Measurements from ENCODE around the gene MDP1. TPM values are rescaled to one million over a fixed set of nuclear protein-coding genes. Genes with fewer than 3 reads are reported as not detected.

MDP1 gene
- total and polyA plus RNA-seq, 2 of the 8 experiments (the other 6 are each of a cell fraction or from before 2014, with no cell fraction given): 17.7 to 32.2 TPM

GRCh38 chr14:24188251-24189058 lies 27.4 kb downstream of the MDP1 start, which contains the start of gene IPO4:
Gene IPO4, minus strand, starts transcription at chr14:24188816. Its CDS starts 29 bp downstream, at chr14:24188787.
- ChIA-PET POLR2A (ENCODE audit: partially characterized antibody) (interaction anchor here (0.5 to 7.9 kb wide), 21 partner anchors 9 to 94 kb away, joined by 3 to 158 read pairs (median 4); partner anchors contain the start of genes CHMP4A, IRF9, MDP1 and PCK2), CTCF (ENCODE audit: partially characterized antibody) (interaction anchor here (0.8 to 4.1 kb wide), 7 partner anchors 24 to 119 kb away, joined by 3 to 16 read pairs (median 4); partner anchors contain the start of genes CHMP4A, CIDEB, DCAF11 and DHRS1)
- Histone ChIP-seq H2AFZ (ENCODE audit: low read length) (no peak within 1 kb of the TSS), H3K14ac (ENCODE audit: insufficient read length) (no peak within 1 kb of the TSS), H3K23me2 (ENCODE audit: low read depth, low read length) (peaks cover 5% of the 10 kb centered on the region), H3K4me2 (ENCODE audit: insufficient read depth in 1 of 2, low read depth in 2 of 2, low read length in 2 of 2) (peak within 1 kb of the TSS; percentile 70 to 85), H3K27me3 (replicated peaks in 1 of 4; ENCODE audit: control insufficient read depth in 3 of 4, extremely low read depth in 1 of 4, insufficient read depth in 3 of 4, low read length in 3 of 4) (no peaks in the 10 kb centered on the region), H4K5ac (ENCODE audit: insufficient read length, low read depth, low read length) (peak within 1 kb of the TSS; percentile 72), H3K27ac (ENCODE audit: low read depth, low read length) (peak within 1 kb of the TSS; percentile 58; the same call in 1 of the 2 replicates), H3K9ac (replicated peaks in 1 of 4; ENCODE audit: extremely low read depth in 1 of 4, low read depth in 3 of 4, low read length in 3 of 4) (peak within 1 kb of the TSS; percentile 36 to 71 (median 55)), H2BK120ac (replicated peaks; ENCODE audit: low read depth, low read length) (no peak within 1 kb of the TSS), H3K79me2 (ENCODE audit: control insufficient read depth in 1 of 2, insufficient read depth in 2 of 2, low read length in 2 of 2) (peaks cover 0 to 13% of the 10 kb centered on the region in 2 experiments; a peak in 2 of 4 replicates), H3K36me3 (ENCODE audit: control insufficient read depth in 2 of 4, insufficient read depth in 4 of 4, low read length in 3 of 4) (peaks cover 17 to 41% (median 36%) of the 10 kb centered on the region in 4 experiments; a peak in 7 of 8 replicates), H3K56ac (replicated peaks; ENCODE audit: insufficient read length, low read depth, low read length) (peak within 1 kb of the TSS; percentile 62), H3K23ac (ENCODE audit: insufficient read length) (no peak within 1 kb of the TSS), H3K79me1 (ENCODE audit: low read depth, low read length) (peaks cover 12% of the 10 kb centered on the region), H3K9me3 (ENCODE audit: insufficient read depth in 2 of 2, low read depth in 1 of 2, low read length in 1 of 2) (no peaks in the 10 kb centered on the region), H4K20me1 (replicated peaks in 1 of 2; ENCODE audit: control insufficient read depth in 1 of 2, insufficient read depth in 2 of 2, low read length in 2 of 2) (peaks cover 0 to 16% of the 10 kb centered on the region in 2 experiments), H3K4me3 (ENCODE audit: extremely low read depth in 1 of 4, insufficient read depth in 2 of 4, low read depth in 3 of 4, low read length in 4 of 4) (peak within 1 kb of the TSS; percentile 75 to 91 (median 87)), H3K4ac (replicated peaks; ENCODE audit: insufficient read length, low read depth, low read length) (no peak within 1 kb of the TSS), H2BK5ac (ENCODE audit: low read depth, low read length) (peak within 1 kb of the TSS; percentile 53; the same call in 1 of the 2 replicates), H2AK5ac (ENCODE audit: low read depth, low read length) (no peak within 1 kb of the TSS), H3K18ac (ENCODE audit: extremely low read depth, low read length) (0 out of 2 replicates have a peak within 1 kb of the TSS, but pooled peaks have one; percentile 40), H2BK20ac (ENCODE audit: low read length) (no peak within 1 kb of the TSS), H3K4me1 (replicated peaks in 1 of 4; ENCODE audit: control insufficient read depth in 3 of 4, insufficient read depth in 4 of 4, low read length in 3 of 4) (peaks cover 0 to 7% (median 4%) of the 10 kb centered on the region in 4 experiments; a peak in 6 of 7 replicates), H2BK12ac (ENCODE audit: low read depth, low read length) (no peak within 1 kb of the TSS), H2BK15ac (ENCODE audit: low read length) (0 out of 2 replicates have a peak within 1 kb of the TSS, but pooled peaks have one; percentile 89), H4K8ac (ENCODE audit: extremely low read depth, insufficient read depth, low read length) (peak within 1 kb of the TSS; percentile 91), H4K91ac (replicated peaks; ENCODE audit: insufficient read length, low read length) (peak within 1 kb of the TSS; percentile 82)
- 4% methylated on average over 55 of the region's 65 CpGs; no CpG with 5 or more reads in 1 of the 2 experiments for WGBS, 2 experiments (ENCODE audit: extremely low coverage in 1 of 2, insufficient coverage in 1 of 2, insufficient read length in 1 of 2, insufficient replicate concordance in 2 of 2, low coverage in 1 of 2, low lambda C conversion rate in 2 of 2, missing lambda C conversion rate in 1 of 2)
- FAIRE-seq (no peak), DNase-seq (ENCODE audit: low read depth in 1 of 2, low spot score in 2 of 2) (peak; percentile 93 to 95)
- TF ChIP-seq CBX5 (IDR thresholded peaks at IDR 0.05; ENCODE audit: low read depth, low read length) (no peak), KDM1A (IDR thresholded peaks at IDR 0.05; ENCODE audit: borderline replicate concordance, low read length) (no peak), HDAC2 (IDR thresholded peaks at IDR 0.05; ENCODE audit: borderline replicate concordance in 1 of 2, low read depth in 2 of 2, low read length in 2 of 2) (peak in 1 of 2 experiments; percentile 82; a peak in 3 of 4 replicates), CTBP2 (IDR thresholded peaks at IDR 0.05; ENCODE audit: borderline replicate concordance, insufficient read depth, insufficient read length, low read length) (peak; percentile 83), ZNF274 (IDR thresholded peaks at IDR 0.05; ENCODE audit: borderline replicate concordance, extremely low read depth, low read length) (no peak), SP2 (IDR thresholded peaks at IDR 0.05; ENCODE audit: low read length) (no peak), SIX5 (IDR thresholded peaks at IDR 0.05; ENCODE audit: low read depth, low read length) (peak; percentile 44; the same call in 1 of the 2 replicates), ASH2L (IDR thresholded peaks at IDR 0.05; ENCODE audit: low read length) (peak; percentile 88), MAFK (IDR thresholded peaks at IDR 0.05; ENCODE audit: low read depth, low read length) (no peak), KDM5A (IDR thresholded peaks at IDR 0.05; ENCODE audit: low read length) (peak; percentile 75), SUZ12 (IDR thresholded peaks at IDR 0.05; ENCODE audit: low read length) (no peak)

Measured in H1 (cell line).